Measurements from ENCODE around the gene PKD2. TPM values are rescaled to one million over a fixed set of nuclear protein-coding genes. Genes with fewer than 3 reads are reported as not detected.
"Not testable (repeated sequence)": the region's sequence is repeated elsewhere in the genome, so short reads cannot be mapped to it uniquely, and the experiment has no call there.

The PKD2 gene
- total RNA-seq, 2 experiments from 2014 or later, result 2.3 to 2.8 TPM

DNA sequence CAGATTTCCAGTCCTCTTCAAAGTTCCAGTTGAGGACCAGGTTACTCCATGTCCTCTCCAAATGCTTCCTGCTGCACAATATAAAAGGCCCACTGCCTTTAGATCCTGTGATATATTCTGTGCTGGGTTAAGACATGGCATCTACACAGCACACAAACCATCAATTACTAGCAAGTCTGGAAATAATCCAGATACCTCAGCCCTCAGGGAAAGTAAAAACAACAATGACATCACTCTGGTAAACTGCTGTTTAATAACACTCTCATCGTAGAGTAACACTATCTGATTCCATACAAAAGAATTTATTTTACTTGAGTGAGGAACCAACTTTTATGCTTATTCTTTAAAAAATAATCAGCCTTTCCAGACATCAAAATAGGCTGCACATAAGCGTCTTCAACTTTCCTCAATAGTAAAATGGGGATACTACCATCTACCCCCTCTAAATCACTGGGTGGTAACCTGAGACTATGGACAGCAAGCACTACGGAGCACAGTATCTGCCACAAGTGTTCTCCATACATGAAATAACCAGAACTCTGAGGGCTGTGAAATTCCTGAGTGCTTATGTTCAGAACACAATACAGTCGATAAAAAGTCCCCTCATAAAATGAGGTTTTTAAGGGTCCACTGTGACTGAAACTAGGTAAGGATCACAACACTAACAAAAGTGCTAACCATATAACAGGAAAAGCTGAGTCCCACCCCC lies 97.6 kb downstream of the PKD2 start:
- Mint-ChIP-seq H3K27ac (no peak overlapping the region), H3K36me3 (ENCODE audit: low read depth) (no peaks in the 10 kb centered on the region), H3K9me3 (no peaks in the 10 kb centered on the region), H3K4me3 (no peak overlapping the region), H3K4me1 (ENCODE audit: low read depth) (peaks cover 2% of the 10 kb centered on the region), H3K27me3 (peaks cover 2% of the 10 kb centered on the region)
- intact Hi-C loops (cut with micrococcal nuclease), result no loop called here
- TF ChIP-seq, protein P1, sequence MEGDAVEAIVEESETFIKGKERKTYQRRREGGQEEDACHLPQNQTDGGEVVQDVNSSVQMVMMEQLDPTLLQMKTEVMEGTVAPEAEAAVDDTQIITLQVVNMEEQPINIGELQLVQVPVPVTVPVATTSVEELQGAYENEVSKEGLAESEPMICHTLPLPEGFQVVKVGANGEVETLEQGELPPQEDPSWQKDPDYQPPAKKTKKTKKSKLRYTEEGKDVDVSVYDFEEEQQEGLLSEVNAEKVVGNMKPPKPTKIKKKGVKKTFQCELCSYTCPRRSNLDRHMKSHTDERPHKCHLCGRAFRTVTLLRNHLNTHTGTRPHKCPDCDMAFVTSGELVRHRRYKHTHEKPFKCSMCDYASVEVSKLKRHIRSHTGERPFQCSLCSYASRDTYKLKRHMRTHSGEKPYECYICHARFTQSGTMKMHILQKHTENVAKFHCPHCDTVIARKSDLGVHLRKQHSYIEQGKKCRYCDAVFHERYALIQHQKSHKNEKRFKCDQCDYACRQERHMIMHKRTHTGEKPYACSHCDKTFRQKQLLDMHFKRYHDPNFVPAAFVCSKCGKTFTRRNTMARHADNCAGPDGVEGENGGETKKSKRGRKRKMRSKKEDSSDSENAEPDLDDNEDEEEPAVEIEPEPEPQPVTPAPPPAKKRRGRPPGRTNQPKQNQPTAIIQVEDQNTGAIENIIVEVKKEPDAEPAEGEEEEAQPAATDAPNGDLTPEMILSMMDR (IDR thresholded peaks at IDR 0.05), result no peak
- ChIA-PET POLR2A (no interaction called here), CTCF (no interaction called here)
- DNase-seq (no peak), ATAC-seq (no peak)

DNA sequence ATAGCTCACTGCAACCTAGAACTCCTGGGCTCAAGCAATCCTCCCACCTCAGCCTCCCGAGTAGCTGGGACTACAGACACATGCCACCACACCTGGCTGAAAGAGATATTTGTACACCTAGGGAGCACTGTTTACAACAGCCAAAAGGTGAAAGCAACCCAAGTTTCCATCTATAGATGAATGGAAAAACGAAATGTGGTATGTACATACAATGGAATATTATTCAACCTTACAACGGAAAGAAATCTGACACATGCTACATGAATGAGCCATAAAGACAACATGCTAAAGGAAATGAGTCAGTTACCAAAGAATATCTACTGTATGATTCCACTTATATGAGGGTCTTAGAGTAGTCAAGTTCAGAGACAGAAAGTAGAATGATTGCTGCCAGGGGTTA lies 98.8 kb downstream of the PKD2 start:
- ChIA-PET POLR2A (no interaction called here), CTCF (no interaction called here)
- intact Hi-C loops (cut with micrococcal nuclease), result no loop called here
- no peak for DNase-seq
- H3K27ac Mint-ChIP-seq, result no peak overlapping the region
- no peak overlapping the region for H3K4me3 Mint-ChIP-seq
- peak; percentile 39 for ATAC-seq
- H3K9me3 Mint-ChIP-seq, result no peaks in the 10 kb centered on the region
- peaks cover 2% of the 10 kb centered on the region for H3K4me1 Mint-ChIP-seq (ENCODE audit: low read depth)
- TF ChIP-seq, protein P1 (IDR thresholded peaks at IDR 0.05), result no peak
- H3K27me3 Mint-ChIP-seq, result peaks cover 2% of the 10 kb centered on the region
- H3K36me3 Mint-ChIP-seq (ENCODE audit: low read depth), result no peaks in the 10 kb centered on the region

GRCh38 chr4:88107406-88108107 lies 100.1 kb downstream of the PKD2 start:
- Mint-ChIP-seq H3K27me3 (peaks cover 2% of the 10 kb centered on the region), H3K4me1 (ENCODE audit: low read depth) (peaks cover 2% of the 10 kb centered on the region), H3K36me3 (ENCODE audit: low read depth) (no peaks in the 10 kb centered on the region), H3K9me3 (no peaks in the 10 kb centered on the region), H3K4me3 (no peak overlapping the region), H3K27ac (no peak overlapping the region)
- DNase-seq (no peak), ATAC-seq (no peak)
- CTCF ChIA-PET, result no interaction called here
- TF ChIP-seq, protein P1 (IDR thresholded peaks at IDR 0.05), result no peak
- intact Hi-C loops (cut with micrococcal nuclease), result no loop called here
- POLR2A ChIA-PET, result no interaction called here

- POLR2A ChIA-PET, ATAC-seq: not testable (repeated sequence)
Observed at GRCh38 chr4:88108108-88108465, 100.7 kb downstream of the PKD2 start.

DNA sequence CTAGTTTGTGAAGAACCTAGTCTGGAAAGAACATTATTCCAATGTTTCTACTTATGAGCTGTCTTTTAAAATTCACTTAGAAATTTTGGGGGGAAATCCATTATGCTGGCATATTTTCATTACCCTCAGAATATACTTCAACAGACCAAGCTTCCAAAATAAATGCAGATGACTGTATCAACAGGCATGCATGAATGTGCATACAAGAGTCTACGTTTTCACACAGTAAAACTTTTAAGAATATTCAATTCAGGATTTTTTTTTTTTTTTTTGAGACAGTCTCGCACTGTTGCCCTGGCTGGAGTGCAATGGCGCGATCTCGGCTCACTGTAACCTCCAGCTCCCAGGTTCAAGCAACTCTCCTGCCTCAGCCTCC lies 101.3 kb downstream of the PKD2 start:
- CTCF ChIA-PET, result interaction anchor here (1.7 kb wide), 1 partner anchor 76 kb away, joined by 4 read pairs; no protein-coding TSS in a partner anchor
- Mint-ChIP-seq H3K4me3 (no peak overlapping the region), H3K4me1 (ENCODE audit: low read depth) (peaks cover 2% of the 10 kb centered on the region), H3K27ac (no peak overlapping the region), H3K36me3 (ENCODE audit: low read depth) (no peaks in the 10 kb centered on the region), H3K27me3 (no peaks in the 10 kb centered on the region), H3K9me3 (no peaks in the 10 kb centered on the region)
- TF ChIP-seq, protein P1 (IDR thresholded peaks at IDR 0.05), result no peak
- POLR2A ChIA-PET, result no interaction called here
- DNase-seq, result no peak
- intact Hi-C loops (cut with micrococcal nuclease), result no loop called here
- no peak for ATAC-seq

More at GRCh38 chr4:88108108-88108465, 100.7 kb downstream of the PKD2 start:
- H3K36me3 Mint-ChIP-seq (ENCODE audit: low read depth); intact Hi-C loops (cut with micrococcal nuclease); H3K4me1 Mint-ChIP-seq (ENCODE audit: low read depth); CTCF ChIA-PET; H3K9me3 Mint-ChIP-seq; H3K27me3 Mint-ChIP-seq; H3K4me3 Mint-ChIP-seq; DNase-seq; H3K27ac Mint-ChIP-seq: not testable (repeated sequence)

All from activated CD8-positive, alpha-beta T cell treated with anti-CD3 and anti-CD28 coated beads for 36 hours (primary cell).